ENCODE results near the gene TAPBP.
"Not testable (repeated sequence)": the region's sequence is repeated elsewhere in the genome, so short reads cannot be mapped to it uniquely, and the experiment has no call there.

The TAPBP gene

DNA sequence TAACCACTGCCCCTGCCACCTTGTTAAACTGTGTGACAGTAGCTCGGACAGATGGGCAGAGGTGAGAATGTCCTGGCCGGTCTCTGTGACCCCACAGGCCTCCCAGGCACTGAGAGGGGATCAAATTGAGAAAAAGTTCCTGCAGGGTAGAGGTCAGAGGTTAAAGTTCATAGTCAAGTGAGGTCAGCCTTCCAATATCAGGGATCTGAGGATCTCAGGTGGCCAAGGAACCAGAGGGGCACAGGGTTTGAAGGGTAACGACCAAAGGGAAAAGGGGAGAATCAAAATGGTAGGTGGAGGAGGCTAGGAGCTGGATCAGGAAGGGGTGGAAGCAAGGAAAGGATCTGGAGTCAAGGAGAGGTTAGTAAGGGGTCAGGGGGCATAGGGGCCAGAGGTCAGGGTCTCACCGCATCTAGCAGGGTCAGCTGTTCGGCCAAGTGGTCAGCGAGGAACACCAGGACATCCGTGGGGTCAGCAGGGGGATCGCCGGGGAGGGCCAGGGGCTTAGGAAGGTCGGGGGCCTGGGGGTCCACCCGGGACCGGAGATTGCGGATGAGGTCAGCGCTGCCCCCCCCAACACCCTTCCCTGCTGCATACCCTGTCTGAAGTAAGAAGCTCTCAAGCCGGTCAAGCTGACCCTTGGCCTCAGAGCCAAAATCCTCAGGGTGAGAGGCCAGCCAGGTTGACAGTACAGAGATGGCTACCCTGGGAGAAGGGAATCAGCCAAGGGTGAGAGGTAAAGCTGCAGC lies 18.1 kb downstream of the TAPBP start:
- DNase-seq = no peak

- DNase-seq = no peak
These were observed 19.6 kb downstream of the TAPBP start for GRCh38 chr6:33294086-33294823.

DNA sequence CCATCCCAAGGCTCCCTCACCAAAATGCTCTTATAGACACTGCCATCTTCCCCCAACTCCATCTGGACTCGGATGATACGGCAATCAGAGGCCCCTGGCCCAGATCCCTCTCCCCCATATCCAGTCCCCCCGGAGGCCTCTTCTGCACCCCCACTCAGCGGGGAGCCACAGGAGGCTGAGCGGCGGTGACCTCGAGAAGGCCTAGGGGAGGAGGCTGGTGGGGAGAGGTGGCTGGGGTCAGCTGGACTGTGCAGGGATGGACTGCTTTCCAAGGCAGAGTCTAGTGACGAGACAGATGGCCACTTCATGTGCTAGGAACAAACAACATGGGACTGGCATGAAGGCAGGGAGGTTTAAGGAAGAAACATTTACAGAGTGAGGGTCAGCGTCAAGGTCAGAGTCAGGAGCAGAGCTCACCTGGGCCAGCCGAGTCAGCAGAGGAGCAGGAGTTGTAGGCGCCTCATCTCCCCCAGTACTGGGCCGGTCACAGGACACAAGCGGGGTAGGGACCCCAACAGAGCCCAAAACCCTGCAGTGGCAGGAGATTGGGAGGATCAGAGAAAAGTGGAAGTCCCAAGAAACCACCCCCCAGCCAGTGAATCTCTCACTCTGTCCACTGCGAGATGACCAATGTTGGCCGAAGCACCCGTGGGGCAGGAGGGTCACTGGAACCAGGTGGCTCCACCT lies 20.7 kb downstream of the TAPBP start:
- DNase-seq = no peak

GRCh38 chr6:33290459-33290858 lies 23.4 kb downstream of the TAPBP start:
- no peak for DNase-seq

GRCh38 chr6:33289784-33290315 lies 24.0 kb downstream of the TAPBP start:
- no peak for DNase-seq

DNA sequence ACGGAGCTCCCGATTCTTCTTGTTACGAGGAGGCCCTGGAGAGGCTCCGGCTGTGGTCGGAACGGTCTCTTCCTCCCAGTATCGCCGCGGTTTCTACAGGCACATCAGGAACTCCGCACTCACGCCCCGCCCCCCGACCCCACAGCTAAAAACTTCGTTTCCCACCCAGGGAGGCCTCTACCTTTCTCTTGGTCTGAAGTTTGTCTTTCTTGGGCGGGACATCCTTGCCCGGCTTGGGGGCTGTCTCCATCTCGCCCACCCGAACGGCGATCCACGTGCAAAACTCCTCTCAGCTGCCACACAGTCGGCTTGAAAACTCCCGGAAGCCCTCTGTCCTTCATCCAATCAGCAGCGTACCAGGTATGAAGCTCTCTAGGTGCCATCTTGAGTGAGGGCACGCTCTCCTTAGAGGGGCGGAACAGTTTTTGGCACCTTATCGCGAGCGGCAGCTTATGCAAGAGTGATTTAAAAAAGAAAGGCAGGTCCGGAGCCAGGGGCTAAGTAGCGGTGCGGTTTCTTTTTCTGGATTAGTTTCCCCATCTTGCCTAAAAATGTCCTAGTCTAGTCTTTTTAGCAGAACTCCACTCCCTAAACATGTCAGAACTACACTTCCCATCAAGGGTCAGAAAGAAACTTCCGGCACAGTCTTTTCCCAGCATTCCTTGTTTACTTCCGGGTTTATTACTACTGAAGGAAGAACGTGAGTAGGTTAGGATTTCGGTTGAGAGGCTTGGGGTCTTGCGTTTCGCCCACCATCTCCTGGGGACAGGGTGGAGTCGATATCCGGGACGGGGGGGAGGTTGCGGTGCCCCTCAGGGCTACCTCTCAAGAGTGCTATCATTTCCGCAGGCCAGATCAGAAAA lies 24.7 kb downstream of the TAPBP start, which contains the start of the genes PFDN6 and WDR46:
PFDN6 (plus strand) TSS at position 681 of the 863 bp plus-strand sequence. CDS start 256 bp downstream, outside the sequence.
WDR46 (minus strand) TSS at position 319 of the 863 bp plus-strand sequence; CDS start at position 250, 69 bp downstream.
- DNase-seq = peak; percentile 89

GRCh38 chr6:33288141-33288920 lies 25.5 kb downstream of the TAPBP start:
- DNase-seq = no peak

- no peak for DNase-seq
These were observed 26.6 kb downstream of the TAPBP start for GRCh38 chr6:33286946-33287914.

DNA sequence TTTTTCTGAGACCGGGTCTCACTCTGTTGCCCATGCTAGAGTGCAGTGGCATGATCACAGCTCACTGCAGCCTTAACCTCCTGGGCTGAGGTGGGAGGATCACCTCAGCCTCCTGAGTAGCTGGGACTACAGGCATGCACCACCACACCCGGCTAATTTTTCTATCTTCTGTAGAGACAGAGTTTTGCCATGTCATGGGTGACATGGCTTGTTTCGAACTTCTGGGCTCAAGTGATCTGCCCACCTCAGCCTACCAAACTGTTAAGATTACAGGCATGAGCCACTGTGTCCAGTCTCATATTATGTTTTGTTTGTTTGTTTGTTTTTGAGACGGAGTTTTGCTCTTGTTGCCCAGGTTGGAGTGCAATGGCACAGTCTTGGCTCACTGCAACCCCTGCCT lies 28.7 kb downstream of the TAPBP start:
- DNase-seq = not testable (repeated sequence)

DNA sequence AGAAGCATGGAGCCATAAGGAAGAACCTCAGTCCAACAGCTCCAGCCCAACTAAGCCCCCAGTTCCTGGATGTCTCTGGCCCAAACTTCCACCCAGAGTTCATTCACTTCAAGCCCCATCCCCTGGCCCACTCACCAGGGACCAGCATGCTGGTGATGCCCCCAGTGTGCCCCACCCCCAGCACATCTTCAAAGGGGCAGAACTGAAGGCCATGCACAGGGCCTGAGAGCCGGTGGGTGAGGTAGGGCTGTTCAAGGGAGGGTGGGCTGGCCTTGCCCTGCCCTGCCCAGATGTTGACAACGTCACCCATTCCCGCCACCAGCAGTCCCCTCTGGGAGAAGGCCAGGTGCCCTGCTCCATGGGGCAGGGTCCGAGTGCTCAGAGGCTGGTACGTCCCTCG lies 33.3 kb downstream of the TAPBP start:
- no peak for DNase-seq

GRCh38 chr6:33279971-33280511 lies 33.8 kb downstream of the TAPBP start:
- peak; percentile 41 for DNase-seq

- DNase-seq = no peak
These were observed 34.6 kb downstream of the TAPBP start for GRCh38 chr6:33279257-33279695.

DNA sequence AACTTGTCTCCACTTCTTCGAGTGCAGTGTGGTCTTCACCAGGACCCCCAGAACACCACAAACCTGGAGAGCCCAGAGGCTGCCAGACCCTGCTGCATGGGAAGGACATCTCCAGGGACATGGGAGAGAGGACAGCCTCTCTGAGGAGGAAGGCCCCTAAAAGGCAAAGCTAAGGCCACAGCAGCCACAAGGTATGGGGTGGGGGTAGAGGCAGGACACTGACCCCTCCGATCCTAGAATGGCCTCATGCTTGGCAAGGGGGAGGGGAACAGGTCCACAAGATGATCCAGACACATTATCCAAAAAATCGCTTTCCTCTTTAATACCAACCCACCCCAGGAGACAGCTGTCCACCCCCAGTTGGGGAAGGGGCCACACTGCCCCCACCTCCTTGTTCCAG lies 35.1 kb downstream of the TAPBP start:
- no peak for DNase-seq

DNA sequence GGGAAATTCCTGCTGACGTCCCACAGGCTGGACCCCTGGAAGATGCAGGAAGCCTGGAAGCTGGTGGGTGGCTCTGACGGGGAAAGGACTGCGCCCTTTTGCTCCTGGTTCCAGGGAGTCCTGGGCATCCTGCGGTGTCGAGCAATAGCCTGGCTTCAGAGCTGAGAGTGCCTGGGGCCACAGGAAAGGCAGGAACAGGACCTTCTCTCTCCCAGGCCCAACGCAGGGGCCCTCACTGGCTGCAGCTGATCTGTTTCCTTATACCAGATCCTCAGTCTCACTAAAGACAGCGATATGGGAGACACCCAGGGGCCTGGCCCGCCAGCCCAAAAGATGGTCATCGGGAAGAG lies 35.5 kb downstream of the TAPBP start:
- DNase-seq = no peak

- peak; percentile 22 for DNase-seq
These were observed 36.1 kb downstream of the TAPBP start for GRCh38 chr6:33277663-33278391.

DNA sequence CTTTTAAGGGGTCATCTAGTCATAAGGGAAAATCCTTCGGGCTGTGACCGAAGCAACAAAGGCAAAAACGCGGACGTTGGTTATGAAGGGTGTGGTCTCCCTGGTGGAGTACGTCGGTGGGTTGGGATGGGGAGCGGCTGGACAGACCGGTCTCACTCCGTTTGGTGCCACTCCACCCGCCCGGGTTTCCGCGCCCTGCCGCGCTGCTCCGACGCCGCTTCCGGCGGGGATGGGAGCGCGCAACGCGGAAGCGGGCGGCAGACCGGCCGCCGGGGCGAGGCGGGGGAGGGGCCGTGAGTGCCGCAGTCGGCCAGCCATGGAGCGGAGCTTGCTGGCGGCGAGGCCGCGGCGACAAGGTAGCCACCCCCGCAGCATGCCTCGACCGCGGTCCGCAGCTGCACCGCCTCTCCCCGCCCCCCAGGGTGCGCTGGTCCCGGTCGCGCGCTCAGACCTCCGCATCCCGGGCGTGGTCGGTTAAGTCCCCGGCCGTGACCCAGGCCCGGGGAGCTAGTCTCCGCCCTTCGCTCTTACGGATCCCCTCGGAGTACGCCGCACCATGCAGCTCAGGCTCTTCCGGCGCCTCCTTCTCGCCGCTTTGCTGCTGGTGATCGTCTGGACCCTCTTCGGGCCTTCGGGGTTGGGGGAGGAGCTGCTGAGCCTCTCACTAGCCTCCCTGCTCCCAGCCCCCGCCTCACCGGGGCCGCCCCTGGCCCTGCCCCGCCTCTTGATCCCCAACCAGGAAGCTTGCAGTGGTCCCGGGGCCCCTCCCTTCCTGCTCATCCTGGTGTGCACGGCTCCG lies 36.8 kb downstream of the TAPBP start, which contains the start of gene B3GALT4:
B3GALT4 (plus strand) TSS at position 260 of the 799 bp plus-strand sequence; CDS start at position 557, 297 bp downstream.
- DNase-seq = peak; percentile 66

DNA sequence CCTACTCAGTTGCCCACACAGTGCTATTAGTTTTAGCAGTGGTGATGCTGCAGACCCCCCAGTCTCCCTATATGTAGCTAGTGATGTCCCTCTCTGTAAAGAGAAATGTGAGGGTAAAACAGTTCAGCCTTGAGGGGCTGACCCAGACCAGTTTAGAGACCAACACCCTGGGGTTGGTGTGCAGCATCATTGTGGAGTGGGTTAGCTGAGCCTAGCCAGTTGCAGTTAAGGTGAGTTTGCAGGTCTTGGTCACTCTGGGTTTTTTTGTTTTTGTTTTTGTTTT lies 37.4 kb downstream of the TAPBP start:
- DNase-seq = no peak

Data from fibroblast of upper back skin (primary cell).